Body of pancreas (tissue), 4 donors: Measurements from ENCODE around the gene ACOT9. TPM values are rescaled to one million over a fixed set of nuclear protein-coding genes. Genes with fewer than 3 reads are reported as not detected.
"Not testable (repeated sequence)": the region's sequence is repeated elsewhere in the genome, so short reads cannot be mapped to it uniquely, and the experiment has no call there.

Source experiments
- ATAC-seq: fragments of 150-250 bp; one replicate; pipeline ENCODE4 v1.9.1; 2016
- DNase-seq, 4 donors: peaks; one replicate each; pipeline ENCODE4 v3.0.0-alpha.2; 2019
- H3K27ac ChIP-seq, 4 donors: fragments of 200-600 bp; sonication (generic); 1 replicate in 3 of 4; 2 replicates in 1 of 4; pipeline versions ENCODE4 v1.5.1 to v1.6.1; 2016 to 2019; ENCODE audit warnings: mild to moderate bottlenecking in 1 of 4, mixed read lengths in 1 of 4, moderate library complexity in 1 of 4
- H3K27me3 ChIP-seq, 2 donors: fragments of 200-600 bp; sonication (generic); one replicate each; pipeline ENCODE4 v1.6.0; 2016; ENCODE audit warnings: mild to moderate bottlenecking in 1 of 2
- H3K36me3 ChIP-seq, 2 donors: fragments of 200-600 bp; sonication (generic); replicated peaks in 1 of 2; 2 replicates each; pipeline ENCODE4 v1.5.1; 2016; ENCODE audit warnings: low read depth in 2 of 2; ENCODE audit not compliant: insufficient read depth in 1 of 2
- H3K4me1 ChIP-seq: fragments of 200-600 bp; sonication (generic); one replicate; pipeline ENCODE4 v1.6.0; 2016
- H3K4me3 ChIP-seq, 2 donors: fragments of 200-600 bp; sonication (generic); 1 replicate in 1 of 2; 2 replicates in 1 of 2; pipeline ENCODE4 v1.5.1; 2016 to 2019
- H3K9me3 ChIP-seq, 3 donors: fragments of 200-600 bp; sonication (generic); 1 replicate in 2 of 3; 2 replicates in 1 of 3; pipeline ENCODE4 v1.5.1; 2016
- CTCF ChIP-seq, 7 experiments: fragments of 450-650 bp in 4 of 7; fragments of 200-600 bp in 3 of 7; sonication (generic) in 3 of 7; IDR thresholded peaks; one replicate each; pipeline ENCODE4 v1.5.1; 2016 to 2019; ENCODE audit warnings: antibody characterized with exemption in 7 of 7
- POLR2A ChIP-seq, 3 donors: fragments of 450-650 bp; IDR thresholded peaks; one replicate each; pipeline ENCODE4 v1.6.1; 2016; ENCODE audit warnings: antibody characterized with exemption in 3 of 3, mild to moderate bottlenecking in 2 of 3
- WGBS, 2 donors: methylation state at CpG; one replicate each; pipeline ENCODE4 v1.1.5; 2017; 5-methylcytosine and 5-hydroxymethylcytosine counted together
- intact Hi-C: fragments of 100-400 bp; cut with DNase I; formaldehyde crosslinking; loops from one replicate; pipeline ENCODE4 v1.15.1; 2023
- total RNA-seq, 2 donors: library from RNA; depleted of rRNA; stranded (reverse); fragments of >200 nt; gene quantifications; one replicate each; pipeline ENCODE4 v1.1.0, GENCODE V29; 2016

The ACOT9 gene
- total RNA-seq, 2 donors from 2014 or later = 6.3 to 17.9 TPM

GRCh38 chrX:23662853-23663252 lies 80.2 kb downstream of the ACOT9 start:
- DNase-seq = no peak
- 86 to 100% methylated on average over 1 of the region's 1 CpG for WGBS, 2 donors
- Histone ChIP-seq H3K36me3 (no peaks in the 10 kb centered on the region), H3K27me3 (no peaks in the 10 kb centered on the region), H3K9me3 (no peaks in the 10 kb centered on the region), H3K4me3 (no peak overlapping the region), H3K4me1 (peaks cover 5% of the 10 kb centered on the region), H3K27ac (no peak overlapping the region)
- no peak for ATAC-seq
- TF ChIP-seq POLR2A (IDR thresholded peaks at IDR 0.05) = no peak
- no peak for TF ChIP-seq CTCF (IDR thresholded peaks at IDR 0.05)
- intact Hi-C loops = no loop called here

GRCh38 chrX:23662187-23662586 lies 80.9 kb downstream of the ACOT9 start:
- H3K4me3 ChIP-seq = no peak overlapping the region
- no peaks in the 10 kb centered on the region for H3K27me3 ChIP-seq
- ATAC-seq = no peak
- no peak for DNase-seq
- no peaks in the 10 kb centered on the region for H3K36me3 ChIP-seq
- TF ChIP-seq CTCF (IDR thresholded peaks at IDR 0.05) (no peak), POLR2A (IDR thresholded peaks at IDR 0.05) (no peak)
- H3K4me1 ChIP-seq = peaks cover 5% of the 10 kb centered on the region
- WGBS, 2 donors = 67 to 89% methylated on average over 3 of the region's 3 CpGs
- no peaks in the 10 kb centered on the region for H3K9me3 ChIP-seq
- no peak overlapping the region for H3K27ac ChIP-seq
- intact Hi-C loops = no loop called here

- Histone ChIP-seq H3K4me1 (peaks cover under 1% of the 10 kb centered on the region), H3K9me3 (no peaks in the 10 kb centered on the region), H3K4me3 (no peak overlapping the region), H3K27me3 (no peaks in the 10 kb centered on the region), H3K27ac (no peak overlapping the region), H3K36me3 (no peaks in the 10 kb centered on the region)
- TF ChIP-seq CTCF (IDR thresholded peaks at IDR 0.05) = no peak
- TF ChIP-seq POLR2A (IDR thresholded peaks at IDR 0.05) = no peak
- intact Hi-C loops = no loop called here
- WGBS, 2 donors = 10 to 73% methylated on average over 1 of the region's 1 CpG
- DNase-seq = no peak
- no peak for ATAC-seq
Observed at GRCh38 chrX:23661671-23662070, 81.4 kb downstream of the ACOT9 start.

- WGBS, 2 donors = 100% methylated on average over 2 of the region's 2 CpGs
- no peaks in the 10 kb centered on the region for H3K9me3 ChIP-seq
- no peaks in the 10 kb centered on the region for H3K27me3 ChIP-seq
- no peaks in the 10 kb centered on the region for H3K4me1 ChIP-seq
- H3K36me3 ChIP-seq = no peaks in the 10 kb centered on the region
- DNase-seq (no peak), ATAC-seq (no peak)
- intact Hi-C loops = no loop called here
- no peak overlapping the region for H3K27ac ChIP-seq
- TF ChIP-seq CTCF (IDR thresholded peaks at IDR 0.05) (no peak), POLR2A (IDR thresholded peaks at IDR 0.05) (no peak)
- H3K4me3 ChIP-seq = no peak overlapping the region
Observed at GRCh38 chrX:23660766-23661132, 82.3 kb downstream of the ACOT9 start.

GRCh38 chrX:23660083-23660765 lies 82.9 kb downstream of the ACOT9 start:
- H3K9me3 ChIP-seq, H3K4me1 ChIP-seq, ATAC-seq, H3K27ac ChIP-seq, DNase-seq, H3K4me3 ChIP-seq, intact Hi-C loops, H3K27me3 ChIP-seq, H3K36me3 ChIP-seq: not testable (repeated sequence)
- WGBS, 2 donors = 52 to 71% methylated on average over 3 to 8 of the region's 8 CpGs
